Activated naive CD4-positive, alpha-beta T cell treated with Interleukin-2 at 50 U/mL for 16 hours (primary cell): ENCODE measurements around the gene PITPNM3.
"Not testable (repeated sequence)": the region's sequence is repeated elsewhere in the genome, so short reads cannot be mapped to it uniquely, and the experiment has no call there.

Source experiments
- DNase-seq: peaks from one replicate; pipeline ENCODE4 v3.0.0-alpha.2; 2020

PITPNM3 gene

DNA sequence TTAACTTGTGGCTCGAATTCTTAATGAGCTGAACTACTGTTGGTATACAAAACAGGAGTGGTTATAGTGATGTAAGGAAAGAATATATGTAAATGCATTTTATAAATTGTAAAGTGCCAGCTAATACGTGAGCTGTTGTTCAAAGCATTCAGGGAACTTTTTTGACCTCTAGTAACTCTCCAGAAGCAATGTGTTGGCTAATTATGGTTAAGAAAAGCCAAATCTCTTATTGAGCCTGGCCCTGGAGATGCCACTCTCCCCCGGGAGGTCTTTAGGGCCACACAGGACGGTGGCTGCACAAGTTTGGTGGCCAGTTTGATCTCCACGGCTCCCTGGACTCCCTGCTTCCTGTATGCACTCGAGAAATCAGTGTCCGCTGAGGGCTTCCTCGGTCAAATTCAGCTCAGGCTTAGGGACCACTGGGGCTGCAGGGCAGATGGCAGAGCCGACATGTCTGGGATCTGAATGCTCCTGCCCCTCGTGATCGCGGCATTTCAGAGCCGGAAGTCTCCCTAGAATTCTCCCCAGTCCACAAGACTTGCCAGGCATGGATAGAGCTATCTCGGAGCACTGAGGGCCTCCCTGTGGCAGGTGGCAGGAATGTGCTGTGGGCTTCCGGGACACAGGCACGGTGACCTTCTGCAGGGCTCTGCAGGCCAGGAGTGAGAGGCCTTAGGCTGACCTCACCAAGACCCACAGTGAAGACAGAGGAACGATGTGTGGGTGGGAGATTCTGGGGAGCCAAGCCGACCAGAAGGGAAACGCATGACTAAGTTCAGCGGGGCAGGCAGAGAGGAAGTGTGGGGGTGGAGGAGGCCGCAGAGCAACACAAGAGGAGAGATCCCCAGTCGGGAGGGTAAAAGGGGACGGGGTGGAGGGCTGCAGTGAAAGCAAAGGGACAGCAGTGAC is 18.6 kb upstream of the PITPNM3 start:
- peak; percentile 35 for DNase-seq

DNA sequence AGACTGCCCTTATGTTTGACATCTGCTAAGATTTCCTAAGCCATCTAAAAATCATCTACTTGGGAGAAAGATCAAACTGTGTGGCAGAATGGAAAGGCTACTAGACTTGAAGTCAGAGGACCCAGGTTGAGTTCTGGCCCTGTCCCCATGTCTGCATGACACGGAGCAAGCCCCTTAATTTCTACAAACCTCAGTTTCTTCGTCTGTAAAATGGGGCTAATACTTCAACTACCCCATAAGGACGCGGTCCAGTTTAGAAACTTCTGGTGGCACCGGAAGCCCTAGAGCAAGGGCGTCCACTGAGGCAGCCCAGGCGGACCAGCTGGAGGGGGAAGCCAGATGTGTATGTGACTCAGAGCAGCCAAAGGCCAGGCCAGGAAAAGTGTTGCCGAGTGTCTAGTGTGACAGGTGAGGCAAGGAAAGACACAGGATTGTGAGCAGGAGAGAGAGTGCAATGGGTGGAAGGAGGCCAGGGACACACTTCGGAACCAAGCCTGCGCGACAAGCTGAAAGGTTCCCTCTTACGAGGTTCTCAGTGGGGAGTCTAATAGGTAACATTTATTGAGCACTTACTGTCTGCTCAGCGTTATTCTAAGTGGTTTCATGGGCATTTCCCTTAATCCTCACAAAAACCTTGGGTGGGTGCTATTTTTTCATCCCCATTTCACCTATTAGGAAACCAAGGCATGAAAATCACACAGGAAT is 17.8 kb upstream of the PITPNM3 start:
- no peak for DNase-seq

DNA sequence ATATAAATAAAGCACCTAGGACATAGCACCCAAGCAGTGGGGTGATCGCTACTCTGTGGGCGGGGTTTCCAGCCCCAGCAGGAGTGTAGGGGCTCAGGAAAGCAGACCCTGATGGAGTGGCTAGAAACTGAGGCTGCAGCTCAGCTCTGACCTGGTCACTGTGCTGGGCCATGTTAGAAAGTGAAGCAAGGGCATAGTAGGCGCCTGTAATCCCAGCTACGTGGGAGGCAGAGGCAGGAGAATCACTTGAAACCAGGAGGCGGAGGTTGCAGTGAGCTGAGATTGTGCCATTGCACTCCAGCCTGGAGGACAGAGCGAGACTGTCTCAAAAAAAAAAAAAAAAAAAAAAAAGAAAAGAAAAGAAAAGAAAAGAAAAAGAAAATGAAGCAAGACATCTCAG is 17.1 kb upstream of the PITPNM3 start:
- DNase-seq = not testable (repeated sequence)

DNA sequence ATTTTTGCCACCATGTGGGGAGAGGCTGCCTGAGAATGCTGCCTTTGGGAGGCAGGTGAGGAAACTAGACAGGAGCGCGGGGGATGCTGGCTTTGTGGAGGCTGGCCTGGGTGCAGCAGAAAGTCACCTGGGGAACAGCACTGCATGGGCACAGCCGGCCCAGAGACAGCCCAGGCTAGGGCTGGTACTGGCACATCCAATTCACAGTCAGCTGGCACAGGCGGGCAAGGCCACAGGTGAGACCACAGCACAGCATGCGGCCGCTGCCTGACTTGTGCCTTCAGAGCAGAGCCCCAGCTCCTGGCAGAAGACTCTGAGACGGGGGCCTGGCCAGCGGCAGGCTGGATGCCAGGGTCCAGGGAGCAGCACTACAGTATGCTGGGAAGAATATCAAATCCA is 16.6 kb upstream of the PITPNM3 start:
- no peak for DNase-seq

DNA sequence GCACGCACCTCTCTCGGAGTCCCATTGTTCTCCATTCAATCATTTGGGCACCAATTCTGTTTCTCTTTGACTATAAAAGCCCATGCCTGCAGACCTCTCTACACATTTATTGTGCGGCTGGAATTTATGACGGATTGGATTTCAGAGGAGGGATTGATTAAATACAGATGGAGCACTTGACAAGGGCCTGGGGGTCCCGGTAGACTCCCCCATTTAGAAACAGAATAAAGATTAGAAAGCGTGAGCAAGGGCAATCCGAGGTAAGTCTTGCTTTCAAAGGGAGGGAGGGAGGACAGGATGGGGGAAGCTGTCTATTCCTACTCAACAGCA is 15.1 kb upstream of the PITPNM3 start:
- DNase-seq = no peak

DNA sequence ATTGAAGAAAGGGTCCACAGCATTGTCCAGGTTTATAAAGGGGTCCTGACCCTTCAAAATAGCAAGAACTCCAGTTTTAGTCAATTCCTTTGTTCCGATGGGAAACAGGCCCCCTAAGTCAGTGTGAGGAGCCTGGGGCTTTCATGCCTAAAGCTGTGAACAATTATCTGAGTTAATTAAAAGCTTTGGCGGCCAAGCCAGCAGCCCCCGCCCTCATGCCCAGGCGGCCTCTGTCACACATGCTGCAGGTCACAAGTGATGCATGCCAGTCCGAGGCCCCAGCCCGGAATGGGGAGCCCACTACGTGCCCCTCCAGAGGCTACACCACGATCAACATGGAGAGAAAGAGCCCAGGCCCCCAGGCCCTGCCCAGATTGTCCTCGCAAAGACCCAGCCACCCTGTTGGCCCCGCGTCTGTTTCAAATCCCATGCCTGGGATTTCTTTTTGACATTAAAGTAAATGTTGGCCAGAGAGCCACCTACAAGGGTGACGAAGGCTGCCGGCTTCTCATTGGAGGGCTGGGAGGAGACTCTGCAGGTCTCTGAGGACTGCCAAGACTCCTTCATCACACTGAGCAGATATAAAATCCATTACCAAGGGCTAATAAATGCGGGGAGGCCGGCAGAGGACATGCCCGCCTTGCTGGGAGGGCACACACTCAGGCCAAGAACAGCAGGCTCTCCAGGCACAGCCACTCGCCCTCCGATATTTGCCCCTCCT is 14.5 kb upstream of the PITPNM3 start:
- no peak for DNase-seq

DNA sequence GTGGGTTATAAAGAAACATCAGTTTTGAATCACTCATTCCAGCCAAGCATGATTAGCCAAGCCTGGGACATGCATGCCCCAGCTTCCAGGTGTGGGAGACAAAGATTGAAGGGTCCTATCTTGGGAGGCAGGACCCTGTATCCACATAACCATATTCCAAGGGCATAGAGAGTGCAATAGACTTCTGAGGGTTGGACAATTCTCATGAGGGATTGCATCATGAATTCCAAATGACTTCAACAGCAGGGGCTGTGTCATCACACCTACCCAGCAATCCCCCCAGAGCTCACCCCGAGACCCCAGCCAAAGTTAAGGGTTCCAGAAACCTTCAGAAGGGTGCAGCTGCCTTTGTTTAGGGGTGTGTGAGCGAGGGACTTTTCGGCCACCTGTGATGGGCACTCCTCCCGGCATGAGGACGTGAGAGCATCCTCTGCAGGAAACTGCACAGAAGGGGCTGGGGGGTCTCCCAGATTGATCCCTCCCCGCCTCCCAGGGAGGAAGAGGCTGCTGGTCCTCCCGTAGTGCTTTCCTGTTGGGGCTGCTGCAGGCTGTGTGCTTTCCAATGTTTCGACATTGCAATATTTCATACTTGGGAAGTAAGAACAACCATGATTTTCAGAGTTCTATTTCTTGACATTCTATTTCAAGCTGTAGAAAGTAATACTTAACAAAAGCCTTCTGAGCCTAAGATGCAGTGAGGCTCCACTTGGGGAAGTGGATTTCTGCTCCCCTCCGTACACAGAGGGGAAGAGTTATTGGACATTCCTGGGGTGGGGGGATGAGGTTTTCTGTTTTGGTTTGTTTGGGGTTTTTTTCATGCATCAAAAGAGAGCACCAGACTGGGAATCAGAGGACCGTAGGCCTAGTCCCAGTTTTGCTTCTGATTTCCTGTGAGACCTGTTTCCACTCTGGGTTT is 13.3 kb upstream of the PITPNM3 start:
- DNase-seq = no peak

DNA sequence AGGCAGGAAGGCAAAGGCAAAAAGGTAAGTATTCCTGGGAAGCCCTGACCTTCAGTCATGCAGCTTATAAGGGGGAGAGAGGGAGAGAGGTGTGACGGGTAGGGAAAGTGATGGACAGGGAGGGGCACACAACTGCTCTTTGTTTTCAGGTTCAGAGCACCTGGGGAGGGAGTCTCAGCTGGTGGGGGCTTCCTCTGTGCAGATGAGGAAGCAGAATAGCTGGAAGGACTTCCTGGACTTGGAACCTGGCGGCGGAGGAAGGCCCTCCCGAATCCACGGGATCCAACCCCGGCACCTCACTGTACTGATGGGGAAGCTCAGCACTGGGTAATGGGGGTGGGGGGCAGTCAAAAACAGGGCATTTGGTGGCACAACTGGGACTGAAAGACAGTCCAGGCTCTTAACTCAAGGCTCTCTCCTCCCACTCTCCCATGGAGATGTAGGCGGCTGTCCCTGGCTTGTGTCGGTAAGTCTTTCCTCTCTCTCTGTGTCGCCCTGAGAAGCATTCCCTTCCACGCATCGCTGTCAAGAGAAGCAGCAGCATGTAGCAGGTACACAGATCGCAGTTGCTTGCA is 11.9 kb upstream of the PITPNM3 start:
- no peak for DNase-seq

DNA sequence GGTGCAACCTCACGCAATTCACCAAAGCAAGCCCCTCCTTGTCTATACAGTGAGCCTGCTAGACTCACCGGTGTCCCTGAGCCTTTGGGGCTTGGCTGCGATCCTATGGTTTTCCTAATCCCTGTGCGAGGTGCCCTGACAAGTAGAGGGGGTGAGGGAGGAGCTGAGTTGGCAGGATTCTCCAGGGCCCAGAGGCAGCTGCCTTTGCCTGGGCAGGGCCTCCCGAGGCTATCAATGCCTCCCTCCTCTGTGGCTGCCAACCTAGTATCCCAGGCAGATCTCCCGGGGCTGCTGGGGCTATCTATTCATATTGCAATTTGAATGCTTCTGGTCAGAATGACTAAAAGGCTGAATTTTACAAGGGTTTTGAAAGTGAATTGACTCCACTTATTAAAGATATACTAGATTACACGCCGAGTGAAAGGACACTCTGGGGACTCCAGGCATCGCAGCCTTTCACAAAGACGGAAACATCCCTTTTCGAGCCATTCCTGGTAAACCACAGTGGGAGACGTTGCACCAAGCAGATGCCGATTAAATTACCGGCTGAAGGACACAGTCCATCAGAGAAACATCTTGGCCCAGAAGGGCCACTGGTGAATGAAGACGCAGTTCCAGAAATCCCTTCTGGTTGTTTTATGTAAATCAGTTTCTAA is 11.3 kb upstream of the PITPNM3 start:
- DNase-seq = no peak

DNA sequence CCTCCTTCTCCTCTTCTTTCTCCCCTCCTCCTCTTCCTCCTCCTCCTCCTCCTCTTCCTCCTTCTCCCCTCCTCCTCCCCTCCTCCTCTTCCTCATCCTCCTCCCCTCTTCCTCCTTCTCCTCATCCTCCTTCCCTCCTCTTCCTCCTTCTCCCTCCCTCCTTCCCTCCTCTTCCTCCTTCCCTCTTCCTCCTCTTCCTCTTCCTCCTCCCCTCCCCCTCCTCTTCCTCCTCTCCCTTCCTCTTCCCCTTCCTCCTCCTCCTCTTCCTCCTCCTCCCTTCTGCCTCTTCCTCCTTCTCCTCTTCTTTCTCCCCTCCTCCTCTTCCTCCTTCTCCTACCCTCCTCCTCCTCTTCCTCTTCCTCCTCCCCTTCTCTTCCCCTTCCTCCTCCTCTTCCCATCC is 5.1 kb upstream of the PITPNM3 start:
- no peak for DNase-seq

DNA sequence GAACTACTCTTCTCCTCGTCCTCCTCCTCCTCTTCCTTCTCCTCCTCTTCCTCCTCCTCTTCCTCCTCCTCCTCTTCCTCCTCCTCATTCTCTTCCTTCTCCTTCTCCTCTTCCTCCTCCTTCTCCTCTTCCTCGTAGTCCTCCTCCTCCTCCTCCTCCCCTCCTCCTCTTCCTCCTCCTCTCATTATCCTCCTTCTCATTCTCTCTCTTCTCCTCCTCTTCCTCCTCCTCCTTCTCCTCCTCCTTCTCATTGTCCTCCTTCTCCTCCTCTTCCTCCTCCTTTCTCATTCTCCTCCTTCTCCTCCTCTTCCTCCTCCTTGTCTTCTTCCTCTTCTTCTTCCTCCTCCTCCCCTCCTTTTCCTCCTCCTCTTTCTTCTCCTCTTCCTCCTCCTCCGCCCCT is 4.1 kb upstream of the PITPNM3 start:
- DNase-seq = no peak

DNA sequence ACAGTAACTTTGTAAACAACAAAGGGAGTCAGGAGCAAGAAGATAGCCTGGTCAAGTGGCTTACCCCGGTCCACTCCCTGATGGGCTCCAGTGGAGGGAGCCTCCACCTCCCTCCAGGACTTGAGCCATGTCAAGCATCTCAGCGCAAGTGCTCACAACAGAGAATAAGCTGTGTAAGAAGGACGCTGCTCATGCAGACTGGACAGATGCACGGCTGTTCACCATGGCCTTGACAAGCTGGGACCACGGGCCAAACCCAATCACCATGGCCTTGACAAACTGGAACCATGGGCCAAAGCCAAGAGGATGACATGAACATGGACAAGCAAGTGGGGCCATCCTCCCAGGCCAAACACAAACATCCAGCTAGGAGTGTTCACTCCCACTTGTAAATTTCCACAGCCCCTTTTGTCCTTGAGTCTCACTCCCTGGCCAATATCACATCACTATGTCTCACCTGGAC is 3.4 kb upstream of the PITPNM3 start:
- no peak for DNase-seq

DNA sequence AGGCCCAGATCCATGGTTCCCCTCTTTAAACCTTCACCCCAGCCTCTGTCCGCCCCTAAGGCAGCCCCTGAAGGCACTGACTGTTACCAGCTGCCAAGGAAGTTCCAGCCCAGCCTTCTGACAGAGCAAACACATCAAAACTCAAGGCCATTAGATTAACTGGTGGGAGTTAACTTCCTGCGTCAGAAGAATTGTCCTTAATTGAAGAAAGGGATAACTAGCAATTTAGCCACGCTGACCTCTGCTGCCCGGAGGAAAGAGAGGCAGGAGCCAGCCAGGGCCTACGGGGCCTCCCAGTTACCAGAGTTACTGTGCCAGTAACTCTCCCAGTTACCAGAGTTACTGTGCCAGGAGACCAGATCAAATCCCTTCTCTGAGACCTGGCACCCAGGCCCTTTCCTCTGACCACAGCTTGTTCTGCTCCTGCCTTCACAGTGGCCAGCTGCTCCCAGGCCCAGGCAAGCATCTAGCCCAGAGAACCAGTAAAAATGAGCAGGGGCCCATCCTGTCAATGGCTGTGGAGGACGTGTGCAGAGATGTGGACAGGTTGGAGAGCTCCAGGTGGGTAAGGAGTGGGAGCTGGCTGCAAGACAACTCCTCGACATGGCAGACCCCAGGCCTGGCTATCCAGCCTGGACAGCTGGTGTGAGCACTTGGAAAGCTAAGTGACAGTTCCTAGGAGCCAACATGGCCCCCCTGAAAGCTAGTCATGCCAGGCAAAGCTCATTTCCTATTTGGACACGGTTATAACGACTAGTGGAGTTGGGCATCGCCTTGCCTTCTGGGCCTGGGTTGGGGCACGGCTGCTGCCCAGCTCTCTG is 2.8 kb upstream of the PITPNM3 start:
- DNase-seq = no peak

DNA sequence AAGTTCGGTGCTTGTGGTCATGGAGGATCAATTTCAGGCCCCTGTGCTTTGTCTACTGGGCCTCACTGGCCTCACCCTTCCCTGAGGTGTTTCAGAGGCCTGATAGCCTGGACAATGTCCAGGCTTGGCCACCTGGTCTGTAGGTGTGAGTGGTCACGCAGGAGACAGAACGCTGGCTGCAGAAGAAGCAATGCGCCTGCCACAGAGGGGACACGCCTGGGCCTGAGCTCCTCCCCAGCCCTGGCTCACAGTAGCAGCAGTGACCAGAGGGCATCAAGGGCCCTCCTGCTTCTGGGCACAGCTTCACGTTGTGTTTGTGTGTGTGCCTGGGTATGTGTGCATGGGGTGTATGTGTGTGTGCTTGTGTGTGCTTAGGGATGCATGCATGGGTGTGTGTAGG is 1.9 kb upstream of the PITPNM3 start:
- no peak for DNase-seq

DNA sequence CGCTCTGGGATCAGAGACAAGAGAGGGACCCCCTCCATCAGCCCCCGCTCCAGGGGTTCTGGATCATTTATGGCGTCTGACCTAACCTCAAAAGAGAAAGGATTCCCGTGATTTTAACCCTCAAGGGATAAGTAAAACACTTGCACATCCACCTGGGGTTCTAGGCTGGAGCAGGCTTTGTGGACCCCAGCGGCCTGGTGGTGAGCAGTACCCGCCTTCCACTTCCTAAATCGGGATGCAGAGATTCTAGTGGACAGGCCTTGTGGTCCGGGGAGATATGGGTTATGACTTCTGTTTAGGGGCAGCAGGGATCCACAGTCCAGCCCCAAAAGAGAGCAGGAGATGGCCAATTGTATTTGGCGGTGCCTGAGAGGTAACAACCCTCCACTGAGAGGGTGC is 684 bp upstream of the PITPNM3 start:
- no peak for DNase-seq

DNA sequence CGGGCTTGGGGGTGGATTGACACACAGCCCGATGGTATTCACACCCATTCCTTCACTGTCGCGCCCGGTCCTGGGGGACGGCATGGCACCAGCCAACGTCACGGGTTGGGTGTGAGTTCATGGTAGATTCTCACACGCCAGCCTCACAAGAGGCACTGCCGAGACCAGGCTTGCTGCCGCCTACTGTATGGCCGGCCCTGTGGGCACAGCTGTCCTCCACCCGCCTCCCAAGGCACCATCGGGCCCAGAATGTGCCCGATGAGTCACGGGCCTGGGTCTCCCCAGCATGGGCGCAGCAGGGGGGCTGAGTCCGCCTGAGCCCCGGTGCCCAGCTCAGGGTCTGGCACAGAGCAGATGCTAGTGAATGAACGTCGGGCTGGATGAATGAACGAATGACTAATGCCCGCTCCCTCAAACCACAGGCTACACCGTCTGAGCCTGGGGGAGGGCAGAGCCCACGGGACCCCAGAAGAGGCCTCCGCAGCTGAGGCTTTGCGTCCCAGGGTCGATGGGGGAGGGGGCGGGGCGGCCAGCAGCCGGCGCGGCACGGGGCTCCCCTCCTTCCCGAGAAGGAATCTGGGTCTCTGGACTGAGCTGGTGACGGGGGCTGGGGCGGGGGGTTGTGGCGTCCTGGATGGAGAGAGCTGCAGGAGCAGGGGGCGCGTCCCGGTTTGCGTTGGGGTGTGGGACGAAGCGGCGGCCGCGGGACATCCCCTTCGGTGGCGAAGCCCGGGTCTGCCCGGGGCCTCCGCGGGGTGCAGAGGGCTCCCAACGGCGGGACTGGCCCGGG is 829 bp downstream of the PITPNM3 start:
- no peak for DNase-seq

DNA sequence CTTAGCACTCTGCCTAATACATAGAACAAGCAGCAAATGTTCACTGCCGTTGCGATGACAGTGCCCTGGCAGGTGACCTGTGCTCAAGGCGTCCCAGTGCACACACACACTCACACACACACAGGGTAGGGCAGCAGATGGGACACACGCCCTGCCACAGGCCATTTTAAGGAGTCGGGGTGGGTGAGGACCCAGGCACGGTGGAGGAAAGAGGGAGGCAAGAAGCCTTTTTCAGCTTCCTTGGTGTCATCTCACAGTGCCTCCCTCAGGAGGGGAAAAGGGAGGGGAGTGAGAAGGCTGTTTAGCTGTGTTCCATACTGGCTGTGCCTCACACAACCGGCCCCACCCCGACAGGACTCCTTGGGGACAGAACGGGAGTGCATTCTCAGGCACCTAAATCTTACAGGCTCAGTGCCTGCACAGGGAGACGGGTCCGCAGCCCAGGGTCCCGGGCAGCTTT is 1.5 kb downstream of the PITPNM3 start:
- DNase-seq = no peak

DNA sequence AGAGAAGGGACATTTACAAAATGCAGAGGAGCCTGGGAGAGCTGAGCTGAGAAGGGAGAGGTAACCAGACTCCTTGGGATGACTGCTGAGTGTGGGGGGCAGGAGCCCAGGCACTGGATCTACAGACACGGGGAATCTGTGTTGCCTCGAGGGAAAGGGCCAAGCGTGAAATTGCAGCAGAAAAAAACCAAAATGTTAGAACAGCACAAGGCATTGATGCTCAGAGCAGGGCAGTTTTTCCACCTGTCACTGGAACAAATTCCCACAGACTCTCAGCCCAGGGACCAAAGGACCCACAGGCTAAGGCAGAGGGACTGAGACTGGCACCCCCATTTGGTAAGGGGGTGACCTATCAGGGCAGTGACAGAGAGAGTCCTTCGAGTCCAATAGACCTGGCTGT is 2.0 kb downstream of the PITPNM3 start:
- DNase-seq = no peak

DNA sequence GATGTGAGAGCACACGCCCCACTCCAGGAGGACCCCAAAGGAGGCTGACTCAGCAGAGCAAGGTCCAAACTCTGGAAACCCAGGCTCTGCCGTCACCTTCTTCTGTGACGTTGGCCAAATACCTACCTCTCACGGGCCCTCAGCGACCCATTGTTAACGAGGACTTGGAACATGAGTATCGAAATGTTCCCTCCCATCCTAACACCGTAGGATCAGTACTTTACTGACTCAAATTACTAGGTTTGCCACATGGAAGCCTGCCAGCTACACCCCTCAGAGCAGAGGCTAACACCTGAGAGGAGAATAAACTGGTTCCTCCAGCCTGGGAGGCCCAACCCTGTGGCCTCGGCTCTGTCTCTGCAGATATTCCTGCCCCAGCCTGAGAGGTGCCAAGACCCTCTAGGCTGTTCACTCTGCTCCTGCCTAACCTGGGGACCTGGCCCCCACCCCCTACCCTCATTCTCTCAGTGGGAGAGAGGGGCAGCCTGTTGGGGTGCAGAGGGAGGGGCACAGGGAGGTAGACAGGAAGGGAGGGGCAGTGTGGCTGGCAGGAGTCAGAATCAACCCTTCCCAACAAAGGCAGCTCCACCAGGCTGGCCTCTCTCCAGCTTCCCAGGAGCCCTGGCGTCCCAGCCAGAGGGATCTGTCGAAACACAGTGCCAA is 4.4 kb downstream of the PITPNM3 start:
- DNase-seq = no peak
